Heart left ventricle (tissue), 16 donors: ENCODE data around the gene PACSIN3. TPM values are rescaled to one million over a fixed set of nuclear protein-coding genes. Genes with fewer than 3 reads are reported as not detected.

Source experiments
- ATAC-seq, 4 donors: fragments of 200-7000 bp; cut with Tn5 transposase; one replicate each; pipeline ENCODE4 v1.9.1; 2020 to 2022; ENCODE audit warnings: moderate library complexity in 4 of 4, mild to moderate bottlenecking in 3 of 4, moderate number of reproducible peaks in 1 of 4
- DNase-seq, 5 donors: peaks; one replicate each; pipeline ENCODE4 v3.0.0-alpha.2; 2020
- H3K27ac ChIP-seq, 12 donors: fragments of 200-600 bp; sonication (generic) in 4 of 12; one replicate each; pipeline versions ENCODE4 v1.5.0 to v1.8.0; 2016 to 2022; ENCODE audit warnings: mild to moderate bottlenecking in 2 of 12
- H3K27me3 ChIP-seq, 9 donors: fragments of 200-600 bp; sonication (generic) in 2 of 9; one replicate each; pipeline versions ENCODE4 v1.5.1 to v1.8.0; 2016 to 2022; ENCODE audit warnings: mild to moderate bottlenecking in 3 of 9
- H3K36me3 ChIP-seq, 9 donors: fragments of 200-600 bp; sonication (generic) in 2 of 9; one replicate each; pipeline versions ENCODE4 v1.5.0 to v1.8.0; 2018 to 2022; ENCODE audit warnings: mild to moderate bottlenecking in 2 of 9
- H3K4me1 ChIP-seq, 12 donors: fragments of 200-600 bp; sonication (generic) in 4 of 12; one replicate each; pipeline versions ENCODE4 v1.5.0 to v1.8.0; 2016 to 2022; ENCODE audit warnings: mild to moderate bottlenecking in 3 of 12
- H3K4me3 ChIP-seq, 12 donors: fragments of 200-600 bp; sonication (generic) in 4 of 12; one replicate each; pipeline versions ENCODE4 v1.5.0 to v1.8.0; 2017 to 2022; ENCODE audit warnings: mild to moderate bottlenecking in 9 of 12, moderate library complexity in 4 of 12
- H3K9me3 ChIP-seq, 12 donors: fragments of 200-600 bp; sonication (generic) in 4 of 12; one replicate each; pipeline versions ENCODE4 v1.5.0 to v1.8.0; 2016 to 2022; ENCODE audit warnings: mild to moderate bottlenecking in 1 of 12
- CTCF ChIP-seq, 12 donors: fragments of 200-600 bp; sonication (generic) in 4 of 12; IDR thresholded peaks; one replicate each; pipeline versions ENCODE4 v1.5.0 to v1.8.0; 2018 to 2022; ENCODE audit warnings: antibody characterized with exemption in 12 of 12, mild to moderate bottlenecking in 5 of 12
- POLR2A ChIP-seq, 2 donors: fragments of 450-650 bp; IDR thresholded peaks; one replicate each; pipeline ENCODE4 v1.6.1; 2017; ENCODE audit warnings: antibody characterized with exemption in 2 of 2, mild to moderate bottlenecking in 2 of 2, moderate library complexity in 2 of 2
- WGBS, 4 donors: extraction: QIAGEN DNeasy Blood & Tissue Kit in 2 of 4; methylation state at CpG; one replicate each; pipeline versions ENCODE4 v1.1.5 to v1.1.7; 2013 to 2018; 5-methylcytosine and 5-hydroxymethylcytosine counted together
- intact Hi-C, 10 donors: fragments of 100-400 bp; cut with DNase I; formaldehyde crosslinking; loops; one replicate each; pipeline versions ENCODE4 v1.11.1 to v1.14.2; 2022
- polyA plus RNA-seq, 2 donors: library from polyadenylated mRNA; stranded (reverse); fragments of 200-250 nt; gene quantifications; one replicate each; pipeline ENCODE4 v1.2.3, GENCODE V29; 2013
- total RNA-seq, 9 donors: library from RNA; depleted of rRNA in 2 of 9; stranded (reverse); fragments of >200 nt in 2 of 9; fragmentation: NEBNext Ultra II Directional in 3 of 9; extraction: Animal tissue kit (Norgen Biotek cat#: 25700) in 3 of 9; gene quantifications; one replicate each; pipeline versions ENCODE4 v1.1.0 to v1.2.4, GENCODE V29; 2016 to 2023
- donor health status: ischemic (EF 13 %, LVEDD 7.1; RV severe dilation, severe dysfunction).
- donor health status: healthy with polysubstance abuse.
- donor health status: DM: no; HTN: yes; CAD: no.
- donor health status: DM: no; HTN: no; CAD: no.
- donor health status: ischemic (EF 25% LVEDD 6.9; RV normal size, moderate dysfunction).
- donor health status: ischemic (EF 25% LVEDD 5.7; RV mildly dilated, moderate dysfunction).
- donor health status: healthy.
- donor health status: DM: yes; HTN: yes; CAD: no.
- donor health status: ischemic (EF 35%, LVEDD 5.7; RV mildly dilated, moderate dysfunction).
- donor health status: nonischemic (EF 11% LVEDD 7.7; RV severe dilation, severe dysfunction).
- donor health status: DM: yes; HTN: yes; CAD: no.
- donor health status: PGD.
- donor health status: ischemic (EF 29% LVEDD 5.4; RV normal size, mild dysfunction).
- donor health status: nonischemic (EF 23%, LVEDD 6.1; RV moderate dilation, normal function).

PACSIN3 gene
- total and polyA plus RNA-seq, 11 donors: 123 to 330 (median 211) TPM

GRCh38 chr11:47222696-47223095, 36.5 kb upstream of the PACSIN3 start:
- no peak overlapping the region for H3K4me3 ChIP-seq
- intact Hi-C loops: no loop called here
- no peak for DNase-seq

GRCh38 chr11:47220401-47220821, 34.2 kb upstream of the PACSIN3 start:
- DNase-seq (peak in 1 of 5 donors; percentile 6), ATAC-seq (peak in 2 of 4 donors; percentile 39 to 48)
- WGBS, 4 donors: 42 to 61% (median 53%) methylated on average over 1 of the region's 1 CpG
- no peak for TF ChIP-seq POLR2A (IDR thresholded peaks at IDR 0.05)
- TF ChIP-seq CTCF (IDR thresholded peaks at IDR 0.05): no peak
- Histone ChIP-seq H3K4me3 (no peak overlapping the region), H3K4me1 (peaks cover 3 to 53% (median 16%) of the 10 kb centered on the region in 12 donors), H3K9me3 (no peaks in the 10 kb centered on the region), H3K27me3 (no peaks in the 10 kb centered on the region), H3K27ac (peak overlapping the region in 4 of 12 donors; percentile 15 to 56 (median 46)), H3K36me3 (peaks cover 0 to 79% (median 45%) of the 10 kb centered on the region in 9 donors)
- intact Hi-C loops: no loop called here

More at GRCh38 chr11:47222696-47223095, 36.5 kb upstream of the PACSIN3 start:
- Histone ChIP-seq H3K27ac (no peak overlapping the region), H3K4me1 (peaks cover 0 to 32% (median 5%) of the 10 kb centered on the region in 12 donors), H3K36me3 (peaks cover 0 to 96% (median 63%) of the 10 kb centered on the region in 9 donors), H3K9me3 (no peaks in the 10 kb centered on the region), H3K27me3 (no peaks in the 10 kb centered on the region)
- no peak for ATAC-seq
- no peak for TF ChIP-seq CTCF (IDR thresholded peaks at IDR 0.05)
- 94 to 96% (median 96%) methylated on average over 2 of the region's 2 CpGs for WGBS, 4 donors

- no peaks in the 10 kb centered on the region for H3K9me3 ChIP-seq
- WGBS, 4 donors: 6 to 9% (median 7%) methylated on average over 9 to 12 of the region's 12 CpGs
- peaks cover 3 to 51% (median 22%) of the 10 kb centered on the region in 12 donors for H3K4me1 ChIP-seq
- peak overlapping the region in 10 of 12 donors; percentile 58 to 81 (median 72) for H3K4me3 ChIP-seq
- peak in 3 of 5 donors; percentile 29 to 62 (median 35) for DNase-seq
- no peak for TF ChIP-seq POLR2A (IDR thresholded peaks at IDR 0.05)
- peak in 1 of 12 donors; percentile 14 for TF ChIP-seq CTCF (IDR thresholded peaks at IDR 0.05)
- H3K36me3 ChIP-seq: peaks cover 0 to 41% (median 12%) of the 10 kb centered on the region in 9 donors
- intact Hi-C loops: loop anchor here in 3 of 10 donors (5.0 kb wide), 3 partner anchors 34 to 41 kb away; partner anchors contain the start of genes ARFGAP2 (in 1 of the 3) and NR1H3 (in 1 of the 3)
- ATAC-seq: peak in 2 of 4 donors; percentile 14 to 40
- H3K27me3 ChIP-seq: no peaks in the 10 kb centered on the region
- H3K27ac ChIP-seq: peak overlapping the region in 11 of 12 donors; percentile 46 to 97 (median 95)
Observed at GRCh38 chr11:47216121-47216798, 30.0 kb upstream of the PACSIN3 start.

GRCh38 chr11:47215366-47215910, 29.2 kb upstream of the PACSIN3 start:
- TF ChIP-seq POLR2A (IDR thresholded peaks at IDR 0.05): no peak
- no peak for TF ChIP-seq CTCF (IDR thresholded peaks at IDR 0.05)
- Histone ChIP-seq H3K36me3 (peaks cover 0 to 33% (median 8%) of the 10 kb centered on the region in 9 donors), H3K4me3 (peak overlapping the region; percentile 37 to 81 (median 68)), H3K4me1 (peaks cover 3 to 49% (median 20%) of the 10 kb centered on the region in 12 donors), H3K27ac (peak overlapping the region; percentile 81 to 97 (median 94)), H3K27me3 (no peaks in the 10 kb centered on the region), H3K9me3 (no peaks in the 10 kb centered on the region)
- ATAC-seq (no peak), DNase-seq (no peak)
- intact Hi-C loops: loop anchor here in 4 of 10 donors (1.0 to 5.0 kb wide), 7 partner anchors 29 to 42 kb away; partner anchors contain the start of genes ARFGAP2 (in 2 of the 4), PACSIN3 (in 2 of the 4) and NR1H3 (in 1 of the 4)
- WGBS, 4 donors: 11 to 16% (median 14%) methylated on average over 12 to 15 of the region's 15 CpGs
